IPS DF 6.9 (cell line): ENCODE data around the gene DLX2.
A peak's percentile ranks its signal among the peaks of the same experiment; 100 is the strongest.

Experiments
- DNase-seq: peaks from one replicate; pipeline ENCODE4 v3.0.0-alpha.2; 2013; ENCODE audit warnings: low read depth, low spot score
- H3K27ac ChIP-seq: one replicate; pipeline ENCODE4 v1.5.1; 2013; ENCODE audit warnings: low read length, control low read depth
- H3K27me3 ChIP-seq: 2 replicates; pipeline ENCODE4 v1.6.1; 2013; ENCODE audit warnings: mild to moderate bottlenecking, low read length; ENCODE audit not compliant: control insufficient read depth, insufficient read depth
- H3K36me3 ChIP-seq: 2 replicates; pipeline ENCODE4 v1.6.1; 2013; ENCODE audit warnings: low read length; ENCODE audit not compliant: control insufficient read depth, insufficient read depth
- H3K4me1 ChIP-seq: 2 replicates; pipeline ENCODE4 v1.6.1; 2013; ENCODE audit warnings: low read length; ENCODE audit not compliant: control insufficient read depth, insufficient read depth
- H3K4me3 ChIP-seq: 2 replicates; pipeline ENCODE4 v1.5.1; 2013; ENCODE audit warnings: mild to moderate bottlenecking, low read length
- H3K9me3 ChIP-seq: 2 replicates; pipeline ENCODE4 v1.6.1; 2013; ENCODE audit warnings: low read length, inconsistent platforms; ENCODE audit not compliant: control insufficient read depth, insufficient read depth
- WGBS: extraction: QIAGEN DNeasy Blood & Tissue Kit; methylation state at CpG from one replicate; pipeline ENCODE4 v1.1.7; 2013; ENCODE audit warnings: mixed read lengths, missing lambda C conversion rate; ENCODE audit not compliant: insufficient read length, insufficient coverage; 5-methylcytosine and 5-hydroxymethylcytosine counted together

The DLX2 gene

DNA sequence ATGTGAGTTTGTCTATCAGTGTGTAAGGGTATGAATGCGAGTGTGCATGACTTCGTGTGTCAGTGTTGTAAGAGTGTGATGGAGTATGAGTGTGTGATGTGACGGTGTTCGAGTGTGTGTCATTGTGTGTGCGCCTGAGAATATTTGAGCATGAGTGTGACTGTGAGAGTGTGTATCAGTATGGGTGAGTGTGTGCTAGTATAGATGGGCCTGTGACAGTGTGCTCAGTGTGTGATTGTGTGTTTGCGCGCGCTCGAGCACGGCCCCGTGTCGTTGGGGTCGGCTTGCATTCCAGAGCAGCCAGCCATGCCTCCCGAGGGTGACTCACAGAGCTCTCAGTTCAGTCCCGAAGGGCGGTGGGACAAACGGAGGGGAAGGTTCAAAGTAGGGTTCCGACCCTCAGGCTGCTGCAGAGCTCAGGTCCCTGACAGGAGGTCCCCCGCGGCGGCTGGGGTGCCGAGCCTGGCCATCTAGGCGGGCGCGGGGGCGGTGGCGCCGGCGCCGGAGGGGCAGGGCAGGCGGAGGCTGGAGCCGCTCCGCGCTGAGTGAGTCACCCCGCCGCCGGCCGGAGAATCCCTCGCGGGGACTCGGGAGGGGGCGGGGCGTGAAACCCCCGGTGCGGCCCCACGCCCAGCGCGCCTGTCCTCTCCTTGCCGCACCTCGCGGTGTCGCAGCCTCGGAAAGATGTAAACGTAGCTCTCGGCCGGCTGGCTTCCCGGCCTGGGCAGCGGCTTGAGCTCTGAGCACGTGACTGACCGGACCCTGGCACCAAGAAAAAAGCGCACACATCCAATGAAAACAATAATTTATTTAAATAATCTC, 3.8 kb downstream of the DLX2 start:
- Histone ChIP-seq H3K36me3 (no peaks in the 10 kb centered on the region), H3K4me1 (peaks cover 5% of the 10 kb centered on the region), H3K27ac (no peak overlapping the region), H3K27me3 (peaks cover 76% of the 10 kb centered on the region), H3K4me3 (no peak overlapping the region; the same call in 1 of the 2 replicates), H3K9me3 (no peaks in the 10 kb centered on the region)
- WGBS = 100% methylated on average over 5 of the region's 61 CpGs
- no peak for DNase-seq

DNA sequence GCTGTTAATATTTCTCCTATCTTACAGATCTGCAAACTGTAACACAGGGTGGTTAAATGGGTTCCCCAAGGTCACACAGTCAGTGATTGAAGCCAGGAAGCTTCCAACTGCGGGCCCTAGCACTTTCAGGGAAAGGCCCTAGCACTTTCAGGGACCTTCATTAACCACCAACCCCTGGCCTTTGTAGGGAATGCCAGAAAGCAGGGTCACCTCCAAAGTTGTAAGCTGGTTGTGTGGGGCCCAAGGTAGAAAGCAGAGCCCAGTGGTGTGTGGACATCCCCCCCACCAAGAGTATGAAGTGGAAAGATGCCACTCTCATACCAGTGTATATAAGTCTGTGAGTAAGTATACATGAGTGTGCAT, 4.4 kb downstream of the DLX2 start:
- Histone ChIP-seq H3K27me3 (peaks cover 79% of the 10 kb centered on the region), H3K36me3 (no peaks in the 10 kb centered on the region), H3K4me1 (peaks cover 5% of the 10 kb centered on the region), H3K9me3 (no peaks in the 10 kb centered on the region), H3K4me3 (no peak overlapping the region), H3K27ac (no peak overlapping the region)
- no peak for DNase-seq
- no CpG with 5 or more reads among the region's 1 CpG for WGBS

DNA sequence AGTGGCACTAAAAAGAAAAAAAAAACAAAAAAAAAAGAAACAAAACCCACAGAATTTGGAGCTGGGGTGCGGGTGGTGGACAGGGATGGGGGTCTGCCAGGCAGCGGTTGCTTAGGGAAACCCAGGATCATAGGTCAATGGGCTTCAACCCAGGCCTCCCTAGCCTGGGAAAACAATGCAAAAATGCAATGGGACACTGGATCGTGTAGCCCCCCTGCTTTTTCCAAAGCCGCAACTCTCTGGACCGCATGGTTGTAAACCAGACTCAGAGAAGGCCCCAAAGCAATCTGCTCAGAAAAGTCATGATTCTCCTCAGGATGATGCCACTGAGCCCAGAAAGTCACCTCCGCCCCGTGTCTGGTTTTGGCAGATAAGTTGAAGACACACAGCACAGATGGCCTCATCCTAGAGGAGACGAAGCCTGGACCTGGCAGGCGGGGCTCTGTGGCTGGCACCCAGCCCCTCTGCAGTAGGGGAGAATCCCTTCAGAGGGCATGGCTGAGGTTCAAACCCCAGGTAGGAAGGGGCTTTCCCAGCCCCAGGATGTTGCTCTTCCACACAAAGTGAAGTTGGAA, 5.1 kb downstream of the DLX2 start:
- H3K4me3 ChIP-seq = no peak overlapping the region
- no peak overlapping the region for H3K27ac ChIP-seq
- no CpG with 5 or more reads among the region's 9 CpGs for WGBS
- DNase-seq = no peak
- no peaks in the 10 kb centered on the region for H3K36me3 ChIP-seq
- H3K4me1 ChIP-seq = peaks cover 5% of the 10 kb centered on the region
- H3K9me3 ChIP-seq = no peaks in the 10 kb centered on the region
- H3K27me3 ChIP-seq = peaks cover 82% of the 10 kb centered on the region

DNA sequence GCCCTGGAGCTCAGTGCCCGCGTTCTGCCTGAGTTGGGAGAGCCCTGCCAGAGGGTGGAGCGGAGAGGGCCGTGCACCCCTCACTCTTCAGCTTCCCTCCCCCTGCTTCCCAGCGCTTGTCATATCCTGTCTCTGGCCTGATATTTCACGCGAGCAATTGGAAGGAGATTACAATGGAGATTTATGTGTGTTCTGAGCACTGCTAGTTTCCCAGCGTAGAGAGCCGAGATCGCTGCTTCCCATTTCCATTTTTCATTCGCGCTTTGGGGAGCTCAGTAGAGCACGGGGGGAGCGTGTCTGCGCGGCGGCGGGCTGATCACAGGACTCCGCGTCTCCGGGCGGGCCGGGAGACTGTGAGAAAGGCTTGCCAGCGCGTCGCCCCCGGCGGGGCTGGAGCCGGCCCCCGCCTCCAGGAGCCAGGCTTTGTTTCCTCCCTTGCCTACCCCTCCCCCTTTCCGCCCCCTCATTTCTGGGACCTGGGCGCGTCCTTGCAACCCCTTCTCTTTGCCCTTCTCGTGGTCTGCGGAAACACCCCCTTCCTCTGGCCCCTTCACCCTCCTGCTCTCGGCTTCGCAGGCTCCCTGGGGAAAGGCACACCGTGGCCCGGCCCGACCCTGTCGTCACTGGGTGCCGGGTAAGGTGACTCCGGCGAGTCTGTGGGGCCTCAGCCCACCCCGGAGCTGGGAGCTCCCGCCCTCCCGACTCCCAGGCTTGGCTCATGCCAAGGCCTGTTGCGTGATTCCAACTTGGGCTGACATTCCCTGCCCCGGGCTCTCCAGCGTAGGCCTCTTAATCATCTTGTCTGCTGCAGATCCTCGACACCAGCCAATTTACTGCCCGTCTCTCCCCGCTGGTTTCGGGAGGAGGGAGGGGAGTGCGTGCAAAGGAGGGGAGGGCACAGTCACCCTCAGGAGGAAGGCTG, 5.8 kb downstream of the DLX2 start:
- Histone ChIP-seq H3K27ac (no peak overlapping the region), H3K4me1 (peaks cover 5% of the 10 kb centered on the region), H3K4me3 (no peak overlapping the region; the same call in 1 of the 2 replicates), H3K9me3 (no peaks in the 10 kb centered on the region), H3K27me3 (peaks cover 87% of the 10 kb centered on the region), H3K36me3 (no peaks in the 10 kb centered on the region)
- no peak for DNase-seq
- WGBS = no CpG with 5 or more reads among the region's 55 CpGs

DNA sequence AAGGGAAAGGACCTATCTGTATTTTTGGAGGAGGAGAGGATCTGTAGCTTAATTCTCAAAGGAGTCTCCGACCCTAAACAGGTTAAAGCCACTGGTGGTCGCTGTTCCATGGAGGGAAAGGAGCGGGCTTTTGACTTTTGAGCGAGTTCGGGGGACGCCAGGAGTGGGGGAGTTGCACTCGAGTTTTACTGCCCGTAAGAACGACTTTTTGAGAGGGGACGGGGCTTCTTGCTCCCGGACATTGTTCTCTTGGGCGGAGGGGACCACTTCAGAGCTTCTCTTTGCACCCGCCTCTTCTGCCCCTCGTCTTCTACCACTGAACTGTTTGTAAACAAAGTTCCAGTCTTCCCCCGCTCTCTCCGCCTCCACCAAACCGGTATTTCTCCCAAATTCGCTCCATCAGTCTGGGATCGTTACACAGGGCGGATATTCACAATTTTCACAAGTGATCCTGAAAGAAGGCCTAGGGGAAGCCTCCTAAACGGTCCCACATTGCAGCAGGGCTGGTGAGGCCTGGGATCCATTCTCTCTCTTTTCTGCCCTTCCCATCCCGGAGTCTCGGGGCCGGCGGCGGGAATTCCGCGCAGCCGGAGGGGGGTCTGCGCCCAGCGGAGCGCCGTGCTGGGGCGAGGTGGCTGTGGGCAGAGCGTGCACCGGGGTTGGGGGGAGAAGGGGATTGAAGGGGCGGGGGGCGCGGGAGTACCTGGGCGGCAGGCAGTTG, 6.6 kb downstream of the DLX2 start:
- Histone ChIP-seq H3K27me3 (peaks cover 84% of the 10 kb centered on the region), H3K4me3 (no peak overlapping the region; the same call in 1 of the 2 replicates), H3K36me3 (no peaks in the 10 kb centered on the region), H3K9me3 (no peaks in the 10 kb centered on the region), H3K4me1 (peaks cover 3% of the 10 kb centered on the region; the same call in 1 of the 2 replicates), H3K27ac (no peak overlapping the region)
- no peak for DNase-seq
- WGBS = no CpG with 5 or more reads among the region's 40 CpGs

DNA sequence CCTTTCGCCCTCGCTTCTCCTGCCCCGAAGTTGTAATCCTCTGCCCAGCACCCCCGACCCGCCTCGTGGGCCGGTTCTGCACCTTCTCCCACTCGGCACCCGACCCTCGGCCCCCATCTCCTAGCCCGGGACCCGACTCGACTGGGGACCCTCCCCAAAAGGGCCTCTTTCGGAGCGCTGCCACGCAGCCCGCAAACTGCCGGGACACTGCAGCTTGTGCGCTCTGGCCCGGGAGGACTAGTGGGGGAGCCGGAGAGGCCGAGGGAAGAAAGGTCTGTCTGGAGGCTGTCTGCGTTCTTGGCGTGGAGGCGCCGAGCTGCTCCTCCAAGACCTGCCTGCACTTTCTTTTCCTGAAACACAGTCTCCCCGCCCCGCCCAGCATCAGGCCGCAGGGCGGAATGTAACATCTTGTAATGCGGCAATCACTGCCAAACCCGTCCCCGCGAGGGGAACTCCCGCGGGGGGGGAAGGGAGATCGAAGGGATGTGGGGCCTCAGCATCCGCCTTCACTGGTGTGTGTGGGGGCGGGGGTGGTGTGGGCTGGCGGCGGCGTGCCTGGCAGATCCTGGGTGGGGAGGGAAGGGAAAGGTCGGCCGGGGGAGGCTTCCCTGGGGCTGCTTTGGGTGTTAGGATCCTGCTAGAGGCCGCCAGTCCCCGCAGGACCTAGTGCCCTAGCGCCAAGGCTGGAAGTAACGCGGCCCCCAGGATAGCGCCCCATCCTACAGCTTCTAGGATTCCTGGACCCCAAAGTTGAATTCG, 7.4 kb downstream of the DLX2 start:
- Histone ChIP-seq H3K4me1 (peaks cover 3% of the 10 kb centered on the region; the same call in 1 of the 2 replicates), H3K27me3 (peaks cover 83% of the 10 kb centered on the region), H3K36me3 (no peaks in the 10 kb centered on the region), H3K4me3 (peak overlapping the region; percentile 0; the same call in 1 of the 2 replicates), H3K27ac (no peak overlapping the region), H3K9me3 (no peaks in the 10 kb centered on the region)
- DNase-seq = no peak
- no CpG with 5 or more reads among the region's 51 CpGs for whole genome bisulfite sequencing

DNA sequence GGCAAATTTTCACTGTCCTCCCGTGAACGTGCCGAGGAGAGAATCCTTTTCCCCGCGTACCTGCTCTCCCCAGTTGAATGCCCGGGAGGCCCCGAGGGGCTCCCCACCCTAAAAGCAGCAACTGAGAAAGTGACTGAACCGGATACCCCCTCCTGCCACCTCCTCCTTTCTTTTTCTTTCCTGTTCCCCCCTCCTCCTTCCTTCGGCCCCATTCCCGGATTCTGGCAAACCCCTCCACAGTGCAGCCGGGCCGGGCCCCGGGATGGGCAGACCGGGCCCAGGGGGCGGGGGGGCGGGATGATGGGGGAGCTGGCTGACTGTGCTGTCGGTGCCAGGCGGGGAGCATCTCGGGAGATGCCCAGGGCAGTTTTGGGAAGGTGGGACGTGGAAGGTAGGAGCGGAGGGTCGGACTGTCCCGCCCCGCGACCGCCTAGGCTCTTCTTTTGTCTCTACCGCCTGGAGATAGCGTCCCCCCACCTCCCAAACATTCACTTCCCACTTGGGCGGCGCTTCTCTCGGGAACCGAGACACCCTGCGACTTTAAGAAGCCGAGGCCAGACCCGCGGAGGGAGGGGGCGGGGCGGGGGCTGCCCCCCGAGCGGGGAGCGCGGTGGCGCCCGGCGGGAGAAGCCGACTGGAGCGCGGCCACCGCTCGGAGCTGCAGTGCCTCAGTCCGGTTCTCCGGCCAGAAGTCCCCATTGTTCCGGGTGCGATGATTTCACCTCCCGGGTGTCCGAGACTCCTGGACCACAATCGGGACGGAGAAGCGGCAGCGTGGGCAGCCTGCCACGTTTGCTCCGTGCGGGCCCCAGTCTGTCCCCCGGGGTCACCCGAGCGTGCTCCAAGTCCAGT, 8.2 kb downstream of the DLX2 start:
- peaks cover 87% of the 10 kb centered on the region for H3K27me3 ChIP-seq
- no peaks in the 10 kb centered on the region for H3K36me3 ChIP-seq
- peaks cover 3% of the 10 kb centered on the region; the same call in 1 of the 2 replicates for H3K4me1 ChIP-seq
- peak overlapping the region; percentile 0; the same call in 1 of the 2 replicates for H3K4me3 ChIP-seq
- no peaks in the 10 kb centered on the region for H3K9me3 ChIP-seq
- DNase-seq = no peak
- no CpG with 5 or more reads among the region's 66 CpGs for WGBS
- no peak overlapping the region for H3K27ac ChIP-seq

DNA sequence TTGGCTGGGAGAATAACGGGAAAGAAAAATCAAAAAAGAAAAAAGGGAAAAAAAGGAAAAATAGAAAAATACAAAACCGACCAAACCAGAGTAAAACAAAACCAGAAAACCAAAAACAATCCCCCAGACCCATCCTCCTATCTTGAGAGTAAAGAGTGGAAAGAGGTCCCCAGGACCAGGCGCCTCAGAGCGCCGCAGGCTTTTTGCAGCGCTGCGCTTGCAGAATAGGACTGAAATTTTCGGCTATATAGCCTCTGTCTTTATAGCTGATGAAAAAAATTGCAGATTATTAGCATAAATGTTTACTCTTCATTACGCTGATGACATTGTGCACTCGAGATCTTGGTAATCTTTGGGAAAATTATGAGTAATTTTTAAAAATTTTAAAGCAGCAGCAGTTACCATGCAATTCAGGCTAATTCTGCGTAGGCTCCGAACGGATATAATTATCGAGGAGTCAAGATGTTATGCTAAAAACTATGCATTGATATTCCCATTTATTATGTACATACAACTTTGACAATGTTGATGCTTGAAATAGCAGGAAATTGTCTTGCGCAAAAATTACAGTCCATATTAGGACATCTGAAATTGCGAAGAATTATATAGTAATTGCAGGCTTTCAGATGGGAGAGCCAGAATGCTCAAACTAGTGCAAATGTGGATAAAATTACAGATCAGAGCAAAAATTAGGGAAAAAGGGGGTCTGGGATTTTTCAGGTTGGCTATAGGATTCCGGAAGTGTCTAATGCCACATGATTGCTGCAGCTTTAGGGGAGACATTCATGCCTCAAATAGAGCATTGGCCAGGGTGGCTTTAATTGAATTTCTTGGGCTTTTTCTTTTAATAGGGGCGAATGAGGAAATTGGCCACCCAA, 9.0 kb downstream of the DLX2 start:
- Histone ChIP-seq H3K27me3 (peaks cover 89% of the 10 kb centered on the region), H3K4me1 (peaks cover under 1% of the 10 kb centered on the region; the same call in 1 of the 2 replicates), H3K36me3 (no peaks in the 10 kb centered on the region), H3K9me3 (no peaks in the 10 kb centered on the region), H3K27ac (no peak overlapping the region), H3K4me3 (no peak overlapping the region)
- DNase-seq = no peak
- no CpG with 5 or more reads among the region's 18 CpGs for WGBS
